C4-2B (cell line): ENCODE data around the gene CMKLR1.

ENCODE experiments used
- ZFX ChIP-seq: fragments of 450-650 bp; IDR thresholded peaks from 2 replicates; pipeline ENCODE4 v1.6.1; 2017
- TF ChIP-seq, protein P1 (sequence below): fragments of 450-650 bp; conservative IDR thresholded peaks from 2 replicates; pipeline ENCODE4 v1.5.1; 2017; ENCODE audit warnings: mild to moderate bottlenecking

GRCh38 chr12:108257004-108257403 lies 82.1 kb downstream of the CMKLR1 start:
- TF ChIP-seq, protein P1, sequence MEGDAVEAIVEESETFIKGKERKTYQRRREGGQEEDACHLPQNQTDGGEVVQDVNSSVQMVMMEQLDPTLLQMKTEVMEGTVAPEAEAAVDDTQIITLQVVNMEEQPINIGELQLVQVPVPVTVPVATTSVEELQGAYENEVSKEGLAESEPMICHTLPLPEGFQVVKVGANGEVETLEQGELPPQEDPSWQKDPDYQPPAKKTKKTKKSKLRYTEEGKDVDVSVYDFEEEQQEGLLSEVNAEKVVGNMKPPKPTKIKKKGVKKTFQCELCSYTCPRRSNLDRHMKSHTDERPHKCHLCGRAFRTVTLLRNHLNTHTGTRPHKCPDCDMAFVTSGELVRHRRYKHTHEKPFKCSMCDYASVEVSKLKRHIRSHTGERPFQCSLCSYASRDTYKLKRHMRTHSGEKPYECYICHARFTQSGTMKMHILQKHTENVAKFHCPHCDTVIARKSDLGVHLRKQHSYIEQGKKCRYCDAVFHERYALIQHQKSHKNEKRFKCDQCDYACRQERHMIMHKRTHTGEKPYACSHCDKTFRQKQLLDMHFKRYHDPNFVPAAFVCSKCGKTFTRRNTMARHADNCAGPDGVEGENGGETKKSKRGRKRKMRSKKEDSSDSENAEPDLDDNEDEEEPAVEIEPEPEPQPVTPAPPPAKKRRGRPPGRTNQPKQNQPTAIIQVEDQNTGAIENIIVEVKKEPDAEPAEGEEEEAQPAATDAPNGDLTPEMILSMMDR: no peak
- TF ChIP-seq ZFX: no peak
